GM04503 (cell line): ENCODE results near the gene IL19.

Experiments used
- DNase-seq: peaks from one replicate; pipeline ENCODE4 v3.0.0-alpha.2; 2012; ENCODE audit warnings: low read depth

The IL19 gene

DNA sequence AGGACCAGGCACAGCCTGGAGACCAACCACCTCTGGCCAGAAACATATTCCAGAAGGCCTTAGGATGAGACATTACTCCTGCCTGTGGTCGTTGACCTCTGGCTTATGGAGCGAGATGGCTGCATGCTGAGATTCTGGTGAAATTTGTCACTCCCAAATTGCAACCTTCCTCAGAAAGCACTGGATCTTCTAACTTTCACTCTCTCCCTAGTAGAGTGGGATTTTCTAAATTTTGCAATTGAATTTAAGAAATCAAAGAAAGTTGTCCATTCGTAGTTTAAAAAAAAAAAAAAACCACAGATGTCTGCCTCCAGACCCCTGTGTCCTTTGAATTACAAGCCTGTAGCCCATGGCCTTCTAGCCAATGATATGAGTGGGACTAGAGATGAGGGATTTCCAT lies 30.3 kb downstream of the IL19 start:
- DNase-seq, result no peak

DNA sequence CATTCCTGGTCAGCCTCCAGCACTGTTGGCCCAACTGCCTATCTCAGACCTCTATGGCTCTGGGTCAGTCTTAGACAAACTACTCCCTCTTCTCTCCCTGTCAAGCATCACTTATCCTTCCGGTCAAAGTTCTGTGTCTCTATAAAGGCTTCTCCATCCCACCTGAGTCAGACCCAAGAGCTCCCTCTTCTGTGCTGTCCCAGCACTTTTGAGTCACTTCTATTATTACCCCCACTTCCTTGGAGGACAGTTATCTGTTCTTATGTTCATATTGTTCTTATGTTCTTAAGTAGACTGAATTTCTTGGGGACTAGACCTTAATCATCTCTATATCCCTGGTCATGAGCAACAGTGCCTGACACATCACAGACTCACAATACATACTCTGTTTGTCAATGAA lies 30.9 kb downstream of the IL19 start:
- no peak for DNase-seq

DNA sequence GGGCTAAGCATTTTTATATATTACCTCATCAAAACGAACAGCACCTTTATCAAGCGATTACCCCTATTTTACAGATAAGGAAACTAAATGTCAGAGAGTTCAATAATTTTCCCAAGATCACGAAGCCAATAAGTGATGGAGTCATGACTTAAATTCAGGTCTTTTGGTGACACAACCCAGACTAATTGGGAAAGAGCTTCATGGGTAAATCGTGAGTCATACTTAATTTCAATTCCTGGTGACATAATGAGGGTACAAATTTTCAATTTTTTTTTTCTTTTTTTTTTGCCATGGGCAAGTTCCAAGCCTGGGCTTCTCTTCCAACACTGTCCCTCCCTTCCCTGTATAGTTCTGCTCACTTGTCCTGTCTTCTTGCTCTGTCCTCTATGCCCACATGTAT lies 31.8 kb downstream of the IL19 start:
- no peak for DNase-seq

DNA sequence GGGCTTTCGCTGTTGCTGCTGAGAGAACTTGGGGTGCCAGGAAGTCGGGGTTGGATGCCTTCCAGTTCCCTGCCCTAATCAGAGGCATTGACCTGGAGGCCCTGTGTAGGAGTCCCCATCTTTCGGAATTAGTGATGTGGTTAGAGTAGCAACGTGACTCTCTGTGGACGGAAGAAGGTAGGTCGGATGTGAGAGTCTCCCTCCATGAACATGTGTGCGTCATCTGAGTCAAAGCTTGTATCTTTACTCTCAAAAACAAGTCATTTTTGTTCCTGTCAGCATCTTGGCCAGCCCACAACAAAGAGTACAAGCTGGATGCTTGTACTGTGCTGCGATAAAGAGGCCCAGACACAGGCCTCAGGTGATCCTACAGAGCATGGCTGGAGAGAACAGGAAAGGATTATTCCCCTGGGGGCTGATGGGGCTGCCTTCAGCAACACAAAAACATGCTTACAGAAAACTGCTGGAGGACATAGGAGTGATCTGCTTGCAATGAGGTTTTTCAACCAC lies 32.7 kb downstream of the IL19 start:
- DNase-seq, result no peak

DNA sequence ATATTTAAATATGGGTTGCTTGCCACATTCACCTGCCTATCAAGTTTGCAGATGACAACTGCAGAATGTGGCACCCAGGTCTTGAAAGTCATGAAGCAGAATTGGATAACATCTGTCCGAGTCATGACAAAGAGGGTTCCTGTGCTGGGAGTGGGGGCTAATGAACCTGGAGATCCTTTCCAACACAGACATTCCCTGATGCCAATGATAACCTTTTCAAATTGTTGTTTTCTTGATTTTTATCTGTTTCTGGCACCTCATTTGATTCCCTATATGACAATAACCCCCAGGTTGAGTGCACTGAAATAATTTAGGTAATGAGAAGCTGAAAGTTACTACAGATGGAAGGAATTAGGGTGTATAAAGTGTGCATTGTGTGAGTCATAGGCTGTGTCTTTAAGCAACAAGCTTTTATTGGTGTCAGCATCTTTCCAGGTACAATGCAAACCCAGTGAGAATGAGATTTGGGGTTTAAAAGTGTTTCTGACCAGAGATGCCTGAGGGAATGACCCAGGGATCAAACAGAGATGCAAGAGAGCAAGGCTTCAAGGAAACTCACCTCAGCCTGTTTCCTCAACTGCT lies 33.7 kb downstream of the IL19 start:
- no peak for DNase-seq

DNA sequence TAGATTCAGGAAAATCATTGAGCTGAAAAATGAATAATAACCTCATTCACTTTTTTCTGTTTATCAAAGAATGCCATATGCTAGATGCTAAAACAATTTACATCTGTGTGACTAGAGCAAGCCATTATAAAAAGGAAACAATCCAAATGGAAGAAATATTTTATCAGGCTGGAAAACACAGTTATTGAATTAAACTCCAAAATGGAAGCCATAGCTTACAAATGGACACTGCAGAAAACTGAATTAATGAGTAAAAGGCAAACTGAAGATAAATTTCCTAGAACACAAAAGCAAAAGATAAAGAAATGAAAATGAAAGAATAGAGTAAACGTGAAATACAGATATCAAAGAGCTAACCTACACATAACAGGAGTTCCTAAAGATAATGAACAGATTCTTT lies 34.8 kb downstream of the IL19 start:
- DNase-seq, result no peak

DNA sequence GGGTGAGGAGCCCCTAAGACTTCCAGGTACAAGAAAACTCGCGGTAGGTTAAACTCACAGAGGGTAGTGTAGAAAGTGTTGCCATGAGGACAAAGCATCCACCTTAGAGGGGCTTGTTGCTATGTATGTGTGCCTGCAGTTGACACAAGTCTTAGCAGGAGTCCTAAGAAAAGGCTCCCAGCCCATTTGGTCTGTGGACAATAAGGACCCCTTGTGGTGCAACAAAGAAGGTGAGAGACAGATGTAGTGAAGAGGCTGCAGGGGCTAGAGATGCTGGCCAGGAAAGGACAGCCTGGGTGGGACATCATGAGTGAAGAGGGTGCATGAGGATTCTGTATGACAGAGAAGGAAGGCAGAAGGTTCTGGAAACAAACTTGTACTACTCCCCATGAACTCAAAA lies 38.0 kb downstream of the IL19 start:
- no peak for DNase-seq

DNA sequence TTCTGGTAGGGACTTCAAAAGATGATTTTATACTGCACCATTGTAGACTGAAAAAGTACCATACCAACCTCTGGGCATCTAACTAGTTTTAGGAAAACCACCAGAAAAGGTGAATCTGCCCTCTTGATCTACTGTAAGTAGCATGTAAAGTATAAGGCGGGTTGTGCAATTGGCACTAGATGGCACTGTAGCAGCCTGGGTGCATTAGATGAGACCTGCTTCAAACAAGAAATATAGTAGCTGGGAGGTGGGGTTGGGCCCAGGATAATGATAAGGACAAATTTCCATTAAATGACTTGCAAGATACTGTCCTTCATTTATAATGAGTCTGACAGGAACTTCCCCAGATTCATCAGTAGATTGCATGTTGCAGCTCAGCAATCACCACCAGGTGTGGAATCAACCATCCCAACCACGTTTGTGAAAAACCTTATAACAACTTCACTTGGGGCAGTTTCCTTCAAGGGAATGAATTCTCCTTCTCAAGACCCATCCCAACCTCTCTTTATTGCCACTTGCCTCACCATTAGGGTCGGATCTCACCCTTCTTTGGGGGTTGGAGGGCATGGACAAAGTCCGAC lies 39.0 kb downstream of the IL19 start:
- no peak for DNase-seq

DNA sequence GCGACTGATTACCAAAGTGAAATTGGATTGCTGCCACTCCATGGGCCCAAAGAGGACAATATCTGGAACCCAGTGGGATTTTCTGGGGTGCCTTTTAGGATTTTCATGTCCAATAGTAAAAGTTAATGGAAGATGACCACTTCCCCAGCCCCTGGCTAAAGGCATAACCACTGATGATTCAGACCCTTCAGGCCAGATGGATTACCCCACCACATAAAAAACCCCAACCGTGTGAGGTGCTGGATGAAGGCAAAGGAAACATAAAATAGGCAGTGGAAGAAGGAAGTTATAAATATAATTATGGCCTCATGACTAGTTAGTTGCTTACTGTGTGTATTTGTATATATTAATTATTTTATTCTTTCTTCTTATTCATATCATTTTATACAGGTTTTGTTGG lies 41.9 kb downstream of the IL19 start:
- no peak for DNase-seq

DNA sequence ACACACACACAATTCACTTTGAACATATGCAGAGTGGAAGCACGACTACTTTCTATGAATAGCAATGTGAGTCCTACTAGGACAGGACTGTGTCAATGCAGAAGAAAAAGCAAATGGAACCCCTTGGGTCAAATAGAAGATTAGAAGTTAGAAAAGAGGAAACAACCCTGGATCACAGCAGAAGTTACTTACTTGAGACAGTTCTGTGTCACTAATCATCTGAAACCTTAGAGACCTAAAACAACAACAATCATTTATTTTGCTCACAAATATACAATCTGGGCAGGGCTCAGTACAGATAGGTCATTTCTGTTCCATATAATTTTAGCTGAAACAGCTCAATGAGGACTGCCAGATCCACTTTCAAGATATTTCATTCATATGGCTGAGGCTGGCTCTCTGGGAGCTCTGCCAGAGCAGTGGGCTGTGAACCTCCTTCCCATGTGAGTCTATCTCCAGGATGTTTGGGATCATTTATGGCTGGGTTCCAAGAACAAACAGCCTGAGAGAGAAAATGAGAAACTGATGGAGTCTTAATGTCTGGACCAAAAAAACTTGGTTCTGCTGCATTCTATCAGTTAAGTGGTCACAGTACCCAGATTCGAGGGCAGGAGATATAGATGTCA lies 44.3 kb downstream of the IL19 start:
- DNase-seq, result peak; percentile 46

DNA sequence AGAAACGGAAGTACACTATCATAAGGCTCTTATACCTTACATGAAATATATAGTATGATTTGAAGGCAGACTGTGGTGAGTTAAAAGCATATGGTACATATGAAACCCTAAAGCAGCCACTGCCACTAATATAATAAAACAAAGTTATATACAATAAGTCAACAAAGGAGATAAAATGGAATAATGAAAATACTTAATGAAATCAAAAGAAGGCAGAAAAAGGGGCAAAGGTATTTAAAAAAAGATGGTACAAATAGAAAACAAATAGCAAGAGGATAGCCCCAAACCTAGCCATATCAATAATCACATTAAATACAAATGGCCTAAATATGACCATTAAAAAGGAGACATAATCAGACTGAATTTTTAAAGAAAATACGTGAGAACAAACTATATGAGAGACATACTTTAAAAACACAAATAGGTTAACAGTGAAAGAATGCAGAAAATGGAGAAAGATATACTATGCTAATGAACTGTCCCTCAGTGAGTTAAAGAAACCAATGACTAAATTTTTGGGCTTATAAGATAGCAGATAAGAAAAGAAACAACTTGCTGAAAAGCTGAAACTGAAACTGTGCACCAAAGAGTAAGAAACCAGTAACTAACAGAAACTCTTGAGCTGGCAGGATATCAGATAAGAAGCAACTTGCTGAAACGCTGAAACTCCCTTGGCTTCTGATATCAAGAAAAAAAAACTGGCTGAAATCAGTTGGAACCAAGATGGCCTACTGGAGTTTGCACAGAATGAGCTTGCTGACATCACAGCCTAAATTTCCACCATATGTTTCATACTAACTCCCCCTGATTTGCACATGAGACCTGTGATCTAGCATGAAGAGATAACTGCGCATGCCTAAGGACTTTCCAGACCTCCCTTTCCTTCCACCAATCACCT lies 46.1 kb downstream of the IL19 start:
- no peak for DNase-seq

DNA sequence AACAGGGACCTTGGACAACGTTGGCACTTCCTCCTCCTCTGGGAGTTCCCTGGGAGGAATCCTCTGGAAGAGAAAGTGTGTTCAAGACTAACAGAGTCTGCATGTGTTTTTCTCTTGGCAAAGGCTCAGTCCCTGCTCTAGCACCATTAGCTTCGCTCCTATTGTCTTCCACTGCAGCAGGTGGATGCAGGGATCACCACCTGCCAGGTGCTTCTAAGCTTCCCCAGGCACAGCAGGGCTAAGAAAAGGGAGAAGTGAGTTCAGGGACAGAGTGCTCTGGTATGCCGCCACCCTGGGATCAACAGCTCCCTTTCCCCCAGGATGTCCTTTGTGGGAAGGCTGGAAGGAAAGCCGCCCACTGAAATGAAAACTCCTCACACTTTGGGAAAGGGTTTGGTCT lies 50.9 kb downstream of the IL19 start:
- no peak for DNase-seq

DNA sequence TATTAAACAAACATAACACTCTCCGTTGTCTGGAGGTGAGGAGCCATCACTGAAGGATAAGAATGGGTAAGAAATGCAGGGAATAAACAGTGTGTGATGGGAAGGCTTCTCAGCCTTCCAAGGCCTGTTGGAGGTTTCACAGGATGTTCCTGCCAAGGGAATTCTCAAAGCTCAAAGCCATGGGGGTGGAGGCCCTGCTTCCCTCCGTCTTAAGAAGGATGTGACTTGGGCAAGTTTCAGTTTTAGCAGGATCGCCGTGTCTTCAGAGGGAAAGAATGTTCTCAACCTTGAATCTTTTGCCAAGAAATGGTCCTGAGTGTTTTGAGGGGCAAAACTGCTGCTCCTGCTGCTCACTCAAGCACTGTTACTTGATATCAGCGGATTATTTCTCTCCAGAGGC lies 53.2 kb downstream of the IL19 start:
- no peak for DNase-seq

DNA sequence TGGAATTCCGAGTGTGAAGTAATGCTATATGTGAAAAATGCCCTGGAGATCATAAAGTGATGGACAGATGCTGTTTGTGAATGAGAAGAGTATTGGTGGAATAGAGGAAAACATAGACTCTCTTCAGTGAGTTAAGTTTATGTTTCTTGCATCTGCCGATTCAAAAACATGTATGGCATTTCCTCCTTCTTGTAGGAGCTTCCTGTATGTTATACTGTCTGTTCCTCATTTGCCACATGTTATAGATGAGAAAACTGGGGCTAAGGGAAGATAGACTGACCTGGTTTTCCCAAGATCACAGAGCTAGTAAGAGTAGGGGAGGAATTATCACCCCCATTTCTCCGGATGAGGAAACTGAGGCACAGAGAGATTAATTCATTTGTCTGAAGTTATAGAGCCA lies 53.8 kb downstream of the IL19 start:
- no peak for DNase-seq

DNA sequence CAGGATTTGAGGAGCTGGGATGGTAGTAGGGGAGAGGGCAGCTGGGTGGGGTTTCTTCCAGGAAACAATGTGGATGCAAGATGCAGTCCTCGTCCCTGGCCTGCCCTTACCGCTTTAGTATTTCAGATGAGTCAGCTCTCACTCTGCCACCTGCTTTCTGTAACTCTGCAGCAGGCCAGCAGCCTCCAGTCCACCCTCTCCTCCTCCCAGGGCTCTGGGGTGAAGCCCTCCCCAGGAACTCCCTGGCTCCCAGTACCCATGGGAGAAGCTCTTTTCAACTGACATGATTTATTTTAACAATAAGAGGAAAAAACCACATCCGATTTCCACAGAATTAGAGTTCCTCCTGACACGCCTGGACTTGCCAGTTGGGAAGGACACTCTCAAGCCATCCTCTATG lies 55.8 kb downstream of the IL19 start:
- no peak for DNase-seq

DNA sequence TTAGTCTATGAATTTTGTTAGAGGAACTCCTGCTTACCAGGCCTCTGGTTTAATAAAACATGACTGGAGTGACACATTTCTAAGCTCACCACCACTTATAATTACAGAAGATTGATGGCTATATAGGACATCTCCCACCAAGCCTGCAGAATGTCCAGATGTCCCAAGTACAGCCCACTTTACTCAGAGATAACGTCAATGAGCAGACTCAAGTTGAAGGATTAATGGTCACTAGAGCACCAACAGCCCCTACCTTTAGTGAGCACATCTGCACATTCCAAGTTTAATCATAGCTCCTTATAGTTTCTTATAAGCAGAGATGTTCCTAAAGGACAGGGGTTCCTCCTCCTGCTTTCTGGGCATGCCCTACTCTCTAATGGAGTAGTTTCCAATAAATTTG lies 57.5 kb downstream of the IL19 start:
- DNase-seq, result no peak

DNA sequence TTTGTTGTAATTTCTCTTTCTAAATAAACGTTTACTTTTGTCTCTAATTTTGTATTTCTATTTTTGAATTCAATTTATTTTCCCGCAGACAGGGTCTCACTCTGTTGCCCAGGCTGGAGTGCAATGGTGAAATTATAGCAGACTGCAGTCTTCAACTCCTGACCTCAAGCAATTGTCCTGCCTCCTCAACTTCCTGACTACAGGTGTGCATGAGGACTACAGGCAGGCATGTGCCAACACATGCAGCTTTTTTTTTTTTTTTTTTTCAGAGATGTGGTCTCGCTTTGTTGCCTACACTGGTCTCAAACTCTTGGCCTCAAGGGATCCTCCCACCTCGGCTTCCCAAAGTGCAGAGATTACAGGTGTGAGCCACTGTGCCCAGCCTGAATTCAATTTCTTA lies 58.2 kb downstream of the IL19 start:
- no peak for DNase-seq

DNA sequence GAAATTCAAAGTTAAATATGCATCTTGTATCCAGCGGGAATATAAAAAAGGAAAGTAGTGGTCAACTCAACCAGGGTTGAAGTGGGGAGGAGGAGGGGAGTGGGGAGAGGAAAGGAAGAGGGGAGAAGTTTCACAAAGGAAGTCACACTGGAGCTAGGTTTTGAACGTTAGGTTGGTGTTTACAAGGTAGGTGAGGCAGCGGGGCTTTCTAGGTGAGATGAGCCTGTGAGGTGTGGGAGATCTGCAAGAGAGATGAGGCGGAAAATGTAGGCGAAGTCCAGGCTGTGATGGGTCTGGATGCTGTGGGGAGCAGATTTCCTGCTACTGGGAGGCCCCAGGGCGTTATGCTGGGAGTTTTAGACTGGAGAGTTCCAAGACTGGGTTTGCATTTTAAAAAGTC lies 58.7 kb downstream of the IL19 start:
- DNase-seq, result no peak

DNA sequence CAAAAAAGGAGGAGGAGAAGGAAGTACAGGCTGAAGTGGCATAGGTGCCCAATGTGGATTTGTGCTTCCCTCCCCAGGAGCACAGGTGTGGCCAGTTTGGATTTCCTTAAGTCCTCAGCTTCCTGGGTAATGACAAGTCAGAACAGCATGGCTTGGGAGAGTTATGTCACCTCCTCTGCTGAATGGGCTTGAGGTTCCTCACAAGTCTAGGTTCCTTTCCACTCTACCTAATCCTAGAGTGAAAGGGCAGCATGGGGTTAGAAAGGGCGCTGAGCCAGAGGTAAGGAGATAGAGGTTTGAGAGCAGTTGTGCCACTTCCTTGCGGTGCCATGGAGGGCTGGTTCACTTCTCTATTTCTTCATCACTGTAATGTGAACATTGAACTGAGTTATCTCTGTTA lies 59.3 kb downstream of the IL19 start:
- no peak for DNase-seq

DNA sequence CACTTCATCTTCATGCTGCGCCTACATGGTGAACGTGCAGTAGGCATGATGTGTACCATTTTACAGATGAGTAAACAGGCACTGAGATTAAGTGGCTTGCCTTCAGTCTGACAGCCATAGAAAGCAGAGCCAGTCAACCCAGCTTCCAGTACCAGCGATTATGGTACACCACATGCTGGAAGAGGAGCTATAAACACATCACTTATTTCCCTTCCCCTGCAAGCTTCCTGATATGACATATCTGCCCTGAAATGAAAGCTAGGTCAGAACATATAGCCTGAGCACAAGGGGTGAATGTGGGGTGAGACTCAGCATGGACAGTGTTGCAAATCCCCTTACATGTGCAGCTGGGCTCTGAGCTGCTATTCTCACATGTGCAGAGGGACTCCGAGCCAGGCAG lies 61.1 kb downstream of the IL19 start:
- DNase-seq, result no peak

DNA sequence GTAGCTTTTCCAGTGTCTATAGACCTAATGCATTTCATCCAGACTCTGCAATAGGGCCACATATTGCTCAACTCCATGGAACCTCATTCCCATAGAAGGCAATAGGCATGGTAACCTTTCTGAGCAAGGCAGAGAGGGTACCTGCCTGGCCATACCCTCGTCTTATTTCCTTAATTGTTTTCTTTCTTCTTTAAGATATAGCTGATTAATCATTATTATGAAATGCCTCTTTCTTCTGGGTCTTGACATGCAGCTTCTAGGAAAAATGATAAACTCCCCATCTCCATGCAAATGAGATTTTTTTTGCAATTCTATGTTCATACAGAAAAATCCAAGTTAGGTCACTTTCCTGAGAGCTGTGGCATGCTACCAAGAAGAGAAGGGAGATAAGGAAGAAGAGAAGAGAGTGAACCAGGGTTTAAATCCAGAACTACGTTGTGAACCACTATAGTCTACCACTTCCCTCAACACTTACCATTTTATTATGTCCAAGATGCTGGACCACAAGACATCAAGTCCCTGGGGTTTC lies 61.8 kb downstream of the IL19 start:
- no peak for DNase-seq

DNA sequence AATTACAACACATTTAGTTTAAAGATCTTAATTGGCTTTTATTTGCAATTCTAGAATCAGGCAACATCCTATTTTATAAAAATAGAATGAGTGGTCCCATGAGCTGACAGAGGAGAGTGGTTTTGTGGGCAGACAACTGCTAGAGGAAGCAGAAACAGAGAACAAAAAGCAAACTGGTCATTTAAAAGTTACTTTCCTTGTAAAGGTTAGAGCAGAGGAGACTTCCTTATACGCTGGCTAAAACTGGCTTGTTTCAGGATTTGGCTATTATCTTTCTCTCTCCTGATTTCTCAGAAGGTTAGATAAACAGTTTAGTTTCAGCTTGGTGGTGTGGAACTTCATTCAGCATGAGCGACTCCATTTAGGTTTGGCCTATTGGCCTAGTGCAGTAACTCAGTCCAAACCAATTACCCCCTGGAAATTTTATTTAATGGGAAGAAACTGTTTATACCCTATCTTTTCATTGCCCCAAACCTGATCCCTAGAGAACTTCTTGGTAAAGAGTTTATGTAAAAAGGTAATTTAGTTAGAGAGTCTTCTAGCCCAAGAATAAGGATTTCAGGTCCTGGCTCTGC lies 62.6 kb downstream of the IL19 start:
- DNase-seq, result no peak
